ENCODE measurements around the gene SMIM22. TPM values are rescaled to one million over a fixed set of nuclear protein-coding genes. Genes with fewer than 3 reads are reported as not detected.

The SMIM22 gene
- total and polyA plus RNA-seq, 11 donors = not detected

DNA sequence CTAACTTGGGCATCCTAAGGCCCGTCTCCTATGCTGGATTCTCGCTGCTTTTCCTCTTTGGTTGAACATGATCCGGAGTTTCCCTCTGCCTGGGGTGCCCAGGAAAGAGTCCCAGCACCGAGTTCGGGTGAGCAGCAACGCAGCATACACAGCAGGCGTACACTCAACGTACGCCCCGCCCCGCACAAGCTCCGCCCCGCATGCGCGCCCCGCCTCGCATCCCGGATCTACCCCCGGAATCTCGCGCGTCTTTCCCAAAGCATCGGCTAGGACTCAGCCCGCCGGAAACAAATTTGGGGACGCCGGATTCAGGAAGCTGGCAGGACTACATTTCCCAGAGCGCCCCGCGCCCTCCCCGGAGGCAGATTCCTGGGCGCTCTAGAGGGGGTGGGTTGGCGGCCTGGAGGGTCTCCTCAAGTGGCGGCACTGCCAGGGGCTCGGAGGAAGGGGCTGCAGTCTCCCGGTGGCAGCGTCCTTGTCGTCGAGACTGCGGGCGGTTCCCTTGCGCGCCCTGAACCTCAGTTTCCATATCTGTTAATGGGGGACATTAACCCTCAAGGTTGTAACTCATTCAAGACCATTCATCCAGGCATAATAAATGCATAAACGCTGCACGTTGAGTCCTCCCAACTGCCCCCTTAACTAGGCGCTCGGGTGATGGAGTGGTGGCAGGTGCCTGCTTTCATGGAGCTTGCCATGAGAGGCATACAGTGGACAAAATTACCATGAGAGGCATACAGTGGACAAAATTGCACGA, 26.4 kb upstream of the SMIM22 start:
- TF ChIP-seq, protein P1, sequence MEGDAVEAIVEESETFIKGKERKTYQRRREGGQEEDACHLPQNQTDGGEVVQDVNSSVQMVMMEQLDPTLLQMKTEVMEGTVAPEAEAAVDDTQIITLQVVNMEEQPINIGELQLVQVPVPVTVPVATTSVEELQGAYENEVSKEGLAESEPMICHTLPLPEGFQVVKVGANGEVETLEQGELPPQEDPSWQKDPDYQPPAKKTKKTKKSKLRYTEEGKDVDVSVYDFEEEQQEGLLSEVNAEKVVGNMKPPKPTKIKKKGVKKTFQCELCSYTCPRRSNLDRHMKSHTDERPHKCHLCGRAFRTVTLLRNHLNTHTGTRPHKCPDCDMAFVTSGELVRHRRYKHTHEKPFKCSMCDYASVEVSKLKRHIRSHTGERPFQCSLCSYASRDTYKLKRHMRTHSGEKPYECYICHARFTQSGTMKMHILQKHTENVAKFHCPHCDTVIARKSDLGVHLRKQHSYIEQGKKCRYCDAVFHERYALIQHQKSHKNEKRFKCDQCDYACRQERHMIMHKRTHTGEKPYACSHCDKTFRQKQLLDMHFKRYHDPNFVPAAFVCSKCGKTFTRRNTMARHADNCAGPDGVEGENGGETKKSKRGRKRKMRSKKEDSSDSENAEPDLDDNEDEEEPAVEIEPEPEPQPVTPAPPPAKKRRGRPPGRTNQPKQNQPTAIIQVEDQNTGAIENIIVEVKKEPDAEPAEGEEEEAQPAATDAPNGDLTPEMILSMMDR (IDR thresholded peaks at IDR 0.05) = no peak
- TF ChIP-seq POLR2A (IDR thresholded peaks at IDR 0.05) = peak in 1 of 2 donors; percentile 83
- Histone ChIP-seq H3K9me3 (no peaks in the 10 kb centered on the region), H3K27ac (peak overlapping the region; percentile 70 to 90 (median 88)), H3K27me3 (no peaks in the 10 kb centered on the region), H3K4me3 (peak overlapping the region; percentile 36 to 94 (median 79)), H3K36me3 (peaks cover 0 to 17% (median 14%) of the 10 kb centered on the region in 9 donors), H3K4me1 (peaks cover 9 to 37% (median 32%) of the 10 kb centered on the region in 12 donors)
- intact Hi-C loops (cut with DNase I) = loop anchor here in 6 of 10 donors (1.0 to 10.0 kb wide), 8 partner anchors 33 to 186 kb away; partner anchors contain the start of genes ROGDI (in 3 of the 6), ANKS3 (in 1 of the 6), DNAAF8 (in 1 of the 6) and GLYR1 (in 1 of the 6)
- ATAC-seq (peak; percentile 92 to 95 (median 94)), DNase-seq (peak; percentile 97 to 98 (median 98))
- WGBS, 4 donors = 5 to 9% (median 5%) methylated on average over 27 to 48 of the region's 48 CpGs

DNA sequence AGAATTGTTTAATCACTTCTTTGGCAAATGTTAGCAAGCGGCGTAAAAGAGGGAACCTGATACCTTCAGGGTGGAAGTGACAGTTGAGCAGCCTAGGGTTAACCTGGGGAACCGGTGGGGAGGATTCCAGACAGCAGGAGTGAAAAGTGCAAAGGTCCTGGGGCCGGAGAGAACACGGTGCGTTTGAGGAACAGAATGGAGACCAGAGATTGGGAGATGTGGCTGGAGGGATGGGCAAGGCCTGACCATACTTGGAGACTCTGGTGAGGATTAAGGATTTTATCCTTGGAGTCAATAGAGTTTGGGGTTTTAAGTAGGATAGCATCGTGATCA, 25.9 kb upstream of the SMIM22 start:
- WGBS, 4 donors = 66 to 68% (median 67%) methylated on average over 7 of the region's 7 CpGs

DNA sequence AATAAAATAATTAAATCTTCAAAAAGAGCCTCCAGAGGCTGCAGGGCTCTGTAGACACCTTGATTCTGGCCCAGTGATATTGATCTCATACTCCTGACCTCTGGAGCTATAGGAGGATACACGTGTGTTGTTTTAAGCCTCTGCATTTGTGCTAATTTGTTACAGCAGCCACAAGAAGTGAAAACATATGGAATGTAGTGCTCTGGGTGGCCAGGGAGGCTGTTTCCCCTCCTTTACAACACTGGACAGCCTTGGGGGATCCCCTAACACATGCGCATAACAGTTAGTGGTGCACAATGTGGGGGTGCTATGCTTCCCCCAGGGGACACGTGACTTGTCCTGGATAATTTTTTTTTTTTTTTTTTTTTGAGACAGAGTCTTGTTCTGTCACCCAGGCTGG, 23.5 kb upstream of the SMIM22 start:
- no peaks in the 10 kb centered on the region for H3K27me3 ChIP-seq
- no peaks in the 10 kb centered on the region for H3K9me3 ChIP-seq
- H3K27ac ChIP-seq = no peak overlapping the region
- DNase-seq (no peak), ATAC-seq (no peak)
- H3K4me3 ChIP-seq = no peak overlapping the region
- H3K36me3 ChIP-seq = no peaks in the 10 kb centered on the region
- TF ChIP-seq, protein P1 (IDR thresholded peaks at IDR 0.05) = no peak
- no peak for TF ChIP-seq POLR2A (IDR thresholded peaks at IDR 0.05)
- 73 to 81% (median 75%) methylated on average over 3 of the region's 3 CpGs for WGBS, 4 donors
- peaks cover 2 to 21% (median 14%) of the 10 kb centered on the region in 12 donors for H3K4me1 ChIP-seq
- intact Hi-C loops (cut with DNase I) = loop anchor here in 1 of 10 donors (2.0 kb wide), 1 partner anchor 29 kb away; no protein-coding TSS in a partner anchor

More for the DNA sequence above, 25.9 kb upstream of the SMIM22 start:
- H3K27ac ChIP-seq = peak overlapping the region in 8 of 12 donors; percentile 70 to 90 (median 88)
- TF ChIP-seq, protein P1 (IDR thresholded peaks at IDR 0.05) = no peak
- TF ChIP-seq POLR2A (IDR thresholded peaks at IDR 0.05) = no peak
- no peaks in the 10 kb centered on the region for H3K9me3 ChIP-seq
- H3K27me3 ChIP-seq = no peaks in the 10 kb centered on the region
- H3K4me3 ChIP-seq = peak overlapping the region in 10 of 12 donors; percentile 61 to 94 (median 86)
- H3K4me1 ChIP-seq = peaks cover 9 to 37% (median 32%) of the 10 kb centered on the region in 12 donors
- intact Hi-C loops (cut with DNase I) = loop anchor here in 6 of 10 donors (1.0 to 10.0 kb wide), 7 partner anchors 32 to 186 kb away; partner anchors contain the start of genes ROGDI (in 3 of the 6), ANKS3 (in 1 of the 6), DNAAF8 (in 1 of the 6) and GLYR1 (in 1 of the 6)
- no peak for DNase-seq
- peaks cover 0 to 12% (median 8%) of the 10 kb centered on the region in 9 donors for H3K36me3 ChIP-seq
- ATAC-seq = no peak

DNA sequence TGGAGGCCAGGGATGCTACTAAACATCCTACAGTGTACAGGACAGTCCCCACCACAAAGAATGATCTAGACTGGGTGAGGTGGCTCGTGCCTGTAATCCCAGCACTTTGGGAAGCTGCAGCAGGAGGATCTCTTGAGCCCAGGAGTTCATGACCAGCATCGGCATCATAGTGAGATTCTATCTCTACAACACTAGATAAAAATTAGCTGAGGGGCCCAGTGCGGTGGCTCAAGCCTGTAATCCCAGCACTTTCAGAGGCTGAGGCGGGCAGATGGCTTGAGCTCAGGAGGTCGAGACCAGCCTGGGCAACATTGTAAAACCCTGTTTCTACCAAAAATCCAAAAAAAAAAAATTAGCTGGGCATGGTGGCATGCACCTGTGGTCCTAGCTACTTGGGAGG, 22.8 kb upstream of the SMIM22 start:
- no peaks in the 10 kb centered on the region for H3K9me3 ChIP-seq
- ATAC-seq = no peak
- no peak for TF ChIP-seq POLR2A (IDR thresholded peaks at IDR 0.05)
- TF ChIP-seq, protein P1 (IDR thresholded peaks at IDR 0.05) = no peak
- no peaks in the 10 kb centered on the region for H3K27me3 ChIP-seq
- no peak overlapping the region for H3K4me3 ChIP-seq
- no peak for DNase-seq
- H3K27ac ChIP-seq = no peak overlapping the region
- intact Hi-C loops (cut with DNase I) = no loop called here
- no peaks in the 10 kb centered on the region for H3K36me3 ChIP-seq
- peaks cover 2 to 20% (median 13%) of the 10 kb centered on the region in 12 donors for H3K4me1 ChIP-seq
- WGBS, 4 donors = 81 to 89% (median 83%) methylated on average over 5 of the region's 5 CpGs
